Right ventricle myocardium superior (tissue), 1 donor: Measurements from ENCODE around the gene RNASE9. TPM values are rescaled to one million over a fixed set of nuclear protein-coding genes. Genes with fewer than 3 reads are reported as not detected.
"Not testable (repeated sequence)": the region's sequence is repeated elsewhere in the genome, so short reads cannot be mapped to it uniquely, and the experiment has no call there.

Source experiments
- ATAC-seq: fragments of 200-7000 bp; cut with Tn5 transposase; one replicate; pipeline ENCODE4 v1.9.1; 2020; ENCODE audit warnings: mild to moderate bottlenecking; ENCODE audit not compliant: poor library complexity
- DNase-seq: peaks from one replicate; pipeline ENCODE4 v3.0.0-alpha.2; 2020
- intact Hi-C: fragments of 100-400 bp; cut with DNase I; formaldehyde crosslinking; loops from one replicate; pipeline ENCODE4 v1.11.2; 2022
- long read RNA-seq: library from polyadenylated mRNA; unstranded; transcript quantifications from one replicate; pipeline ENCODE4 v2.0.0, GENCODE V29; 2021
- total RNA-seq: library from RNA; stranded (reverse); fragmentation: NEBNext Ultra II Directional; extraction: Animal tissue kit (Norgen Biotek cat#: 25700); gene quantifications from one replicate; pipeline ENCODE4 v1.2.1, GENCODE V29; 2021
- donor health status: DM: no; HTN: yes; CAD: no; lungs with severe emphysema.

RNASE9 gene
- not detected for total RNA-seq
- long read RNA-seq: 0 reads

DNA sequence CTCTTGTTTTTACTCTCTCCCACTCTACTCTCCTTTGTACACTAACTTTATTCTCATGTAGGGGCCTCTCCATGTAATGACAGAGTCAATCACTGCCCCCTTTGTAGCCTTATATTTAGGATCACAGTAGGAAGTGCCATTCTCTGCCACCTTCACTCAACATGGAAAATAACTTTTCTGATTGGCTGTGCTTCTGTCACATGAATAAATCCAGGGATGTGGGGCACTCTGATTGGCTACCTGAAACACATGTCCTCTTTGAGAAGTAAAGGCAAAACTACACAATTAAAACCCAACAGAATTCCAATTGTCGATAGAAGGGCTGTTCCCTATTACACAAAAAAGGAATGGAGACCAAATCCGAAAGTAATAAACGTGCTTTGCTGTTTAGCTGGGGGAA is at the start of gene RNASE9:
RNASE9 (minus strand) TSS at position 87 of the 400 bp plus-strand sequence.
- ATAC-seq: no peak
- DNase-seq: no peak
- intact Hi-C loops: no loop called here

DNA sequence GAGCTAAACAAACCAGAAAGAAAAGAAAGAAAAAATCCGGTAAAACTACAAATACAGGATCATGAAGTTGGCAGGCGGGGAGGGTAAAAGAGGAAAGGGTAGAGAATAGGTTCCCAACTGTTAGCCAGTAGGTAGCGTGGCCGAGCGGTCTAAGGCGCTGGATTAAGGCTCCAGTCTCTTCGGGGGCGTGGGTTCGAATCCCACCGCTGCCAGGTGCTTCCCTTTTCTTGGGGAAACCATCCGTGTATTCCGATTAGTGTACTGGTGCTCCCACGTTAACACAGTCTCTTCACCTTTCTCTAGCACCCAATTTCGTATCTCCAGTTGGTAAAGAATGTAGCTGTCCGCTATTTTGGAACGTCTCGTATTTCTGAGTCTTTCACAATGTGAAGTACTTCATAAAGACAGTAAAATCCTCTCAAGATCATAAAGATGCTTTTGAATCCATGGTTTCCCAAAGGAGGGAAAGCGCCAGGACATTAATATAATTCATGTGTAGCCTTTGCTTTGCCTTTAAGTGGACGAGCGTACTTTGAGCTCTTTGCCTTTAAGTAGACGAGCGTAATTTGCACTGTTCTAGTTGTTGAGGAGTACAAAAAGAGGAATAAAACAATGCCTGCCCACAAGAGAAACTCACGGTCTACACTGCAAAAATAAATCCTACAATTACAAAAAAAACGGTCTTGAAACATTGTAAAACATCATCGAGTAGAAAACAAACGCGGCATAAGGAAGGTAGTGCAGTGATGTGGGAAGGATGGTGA is 49.3 kb upstream of the RNASE9 start:
- ATAC-seq (peak; percentile 82), DNase-seq (peak; percentile 85)
- intact Hi-C loops: loop anchor here (2.0 to 5.0 kb wide), 2 partner anchors 73 to 198 kb away; partner anchors contain the start of gene TEP1

DNA sequence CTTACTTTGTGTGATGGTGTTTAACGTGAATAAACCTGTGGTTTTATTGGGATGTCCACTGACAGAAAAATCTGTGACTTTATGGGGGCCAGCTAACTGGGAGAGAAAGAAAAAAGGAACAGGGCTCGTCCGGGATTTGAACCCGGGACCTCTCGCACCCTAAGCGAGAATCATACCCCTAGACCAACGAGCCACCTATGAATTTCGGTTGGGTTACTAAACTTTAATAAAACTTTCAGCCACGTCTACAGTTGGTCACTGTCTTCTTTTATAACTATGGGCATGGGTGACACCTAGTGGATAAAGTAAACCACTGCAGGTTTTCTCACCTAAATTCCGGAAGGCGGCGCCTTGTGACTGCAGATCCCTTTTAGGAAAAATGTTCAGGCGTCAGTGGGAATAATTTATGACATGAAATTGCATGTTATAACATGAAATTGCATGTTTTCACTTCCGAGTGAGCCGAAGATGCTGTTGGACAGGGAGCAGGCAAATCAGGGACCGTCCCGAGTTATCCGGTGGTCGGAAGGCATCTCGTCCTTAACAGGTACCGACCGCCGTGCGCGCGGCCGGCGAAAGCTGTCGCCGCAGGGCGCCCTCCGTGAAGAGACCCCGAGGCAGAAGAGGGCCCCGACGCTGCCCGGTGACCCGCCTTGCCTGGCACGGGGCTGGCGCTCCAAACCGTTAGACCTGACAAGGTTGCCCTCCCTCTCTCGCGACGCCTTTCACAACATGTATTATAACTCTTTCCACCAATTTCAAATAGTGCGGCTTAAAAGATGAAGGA is 48.6 kb upstream of the RNASE9 start:
- intact Hi-C loops: loop anchor here (2.0 to 5.0 kb wide), 3 partner anchors 73 to 285 kb away; partner anchors contain the start of gene TEP1
- ATAC-seq (peak; percentile 71), DNase-seq (peak; percentile 64)

DNA sequence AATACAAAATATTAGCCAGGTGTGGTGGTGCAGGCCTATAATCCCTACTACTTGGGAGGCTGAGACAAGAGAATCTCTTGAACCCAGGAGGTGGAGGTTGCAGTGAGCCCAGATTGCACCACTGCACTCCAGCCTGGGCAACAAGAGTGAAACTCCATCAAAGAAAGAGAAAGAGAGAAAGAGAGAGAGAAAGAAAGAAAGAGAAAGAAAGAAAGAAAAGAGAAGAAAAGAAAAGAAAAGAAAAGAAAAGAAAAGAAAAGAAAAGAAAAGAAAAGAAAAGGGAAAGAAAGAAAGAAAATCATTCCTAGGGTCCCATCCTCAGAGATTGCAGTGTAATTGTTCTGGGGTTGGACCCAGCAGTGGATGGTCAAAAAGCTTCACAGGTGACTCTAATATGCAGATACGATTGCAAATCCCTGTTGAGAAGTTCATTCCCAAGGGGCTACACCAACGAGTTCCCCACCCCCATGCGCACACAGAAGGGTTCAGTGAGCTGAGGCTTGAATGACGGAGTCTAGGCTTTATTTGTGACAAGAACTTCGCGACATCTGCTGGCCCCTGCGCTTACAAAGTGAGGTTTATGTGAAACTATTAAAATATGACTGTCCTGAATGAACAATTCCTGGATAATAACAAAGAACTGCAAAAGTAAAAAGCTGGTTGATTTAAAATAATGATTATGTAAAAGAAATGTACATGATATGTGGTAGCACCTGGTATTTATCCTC is 47.7 kb upstream of the RNASE9 start:
- ATAC-seq: no peak
- DNase-seq: no peak
- intact Hi-C loops: loop anchor here (2.0 kb wide), 1 partner anchor 284 kb away; no protein-coding TSS in a partner anchor

DNA sequence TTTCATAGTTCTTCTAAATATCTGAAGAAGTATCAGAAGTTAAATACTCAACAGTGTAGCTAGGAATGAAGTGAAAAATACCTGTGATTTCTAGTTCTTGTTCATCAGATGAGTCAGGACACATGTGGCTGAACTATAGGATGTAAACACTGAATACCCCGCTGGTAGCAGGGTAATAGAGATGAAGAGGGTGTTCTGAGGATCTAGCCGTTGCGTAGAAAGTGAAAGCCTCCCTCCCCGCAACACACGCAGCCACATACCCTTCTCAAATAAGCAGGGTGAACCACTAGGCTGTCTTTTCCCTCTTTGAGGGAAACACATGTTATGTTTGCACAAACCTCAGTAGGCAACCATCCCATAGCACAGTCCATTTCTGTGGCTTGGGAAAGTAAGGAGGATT is 46.8 kb upstream of the RNASE9 start:
- ATAC-seq (no peak), DNase-seq (no peak)
- intact Hi-C loops: loop anchor here (2.0 kb wide), 1 partner anchor 283 kb away; no protein-coding TSS in a partner anchor

DNA sequence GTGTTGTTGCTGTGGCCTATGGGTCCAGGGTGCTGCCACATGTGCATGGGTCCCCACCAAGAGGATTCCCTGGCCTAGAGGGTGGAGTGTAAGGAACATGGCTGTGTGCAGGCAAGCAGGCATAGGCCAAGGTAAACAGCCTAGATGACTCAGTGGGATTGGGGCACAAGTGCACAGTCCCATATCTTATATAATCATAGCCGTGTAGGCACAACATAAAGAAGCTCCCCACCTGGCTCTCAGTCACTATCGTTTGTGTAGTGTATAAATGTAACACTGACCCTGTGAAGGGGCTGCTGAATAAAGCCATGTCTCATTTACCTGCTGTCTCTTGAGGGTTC is 46.0 kb upstream of the RNASE9 start:
- DNase-seq (no peak), ATAC-seq (no peak)
- intact Hi-C loops: no loop called here

DNA sequence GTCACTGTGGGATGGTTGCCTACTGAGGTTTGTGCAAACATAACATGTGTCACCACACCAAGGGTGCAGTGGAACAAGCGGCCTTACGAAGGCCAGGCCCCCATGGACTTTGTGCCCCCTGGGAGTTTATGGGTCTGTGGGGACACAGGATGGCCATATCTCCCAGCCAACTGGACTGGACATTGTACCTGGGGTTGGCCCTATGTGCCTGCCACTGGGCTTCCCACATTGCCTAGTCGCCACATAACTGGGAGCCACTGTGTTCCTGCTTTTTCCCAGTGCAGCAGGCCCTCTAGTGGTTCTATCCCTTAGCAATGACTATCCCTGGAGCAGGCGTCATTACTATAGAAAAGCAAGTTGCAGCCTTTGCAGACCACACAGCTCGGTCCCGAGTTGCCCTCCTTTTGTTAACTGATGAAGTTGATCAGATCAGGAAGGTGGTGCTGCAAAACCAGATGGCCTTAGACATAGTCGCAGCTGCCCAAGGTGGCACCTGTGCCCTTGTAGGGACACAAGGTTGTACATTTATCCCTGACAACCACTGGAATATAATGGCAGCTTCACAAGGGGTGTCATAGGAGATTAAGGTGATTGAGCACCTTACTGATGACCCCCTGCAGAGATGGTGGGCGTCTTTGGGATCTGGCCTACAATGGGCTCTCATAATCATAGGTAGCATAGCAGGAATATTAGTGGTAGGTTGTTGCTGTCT is 45.5 kb upstream of the RNASE9 start:
- intact Hi-C loops: no loop called here
- ATAC-seq: no peak
- no peak for DNase-seq

DNA sequence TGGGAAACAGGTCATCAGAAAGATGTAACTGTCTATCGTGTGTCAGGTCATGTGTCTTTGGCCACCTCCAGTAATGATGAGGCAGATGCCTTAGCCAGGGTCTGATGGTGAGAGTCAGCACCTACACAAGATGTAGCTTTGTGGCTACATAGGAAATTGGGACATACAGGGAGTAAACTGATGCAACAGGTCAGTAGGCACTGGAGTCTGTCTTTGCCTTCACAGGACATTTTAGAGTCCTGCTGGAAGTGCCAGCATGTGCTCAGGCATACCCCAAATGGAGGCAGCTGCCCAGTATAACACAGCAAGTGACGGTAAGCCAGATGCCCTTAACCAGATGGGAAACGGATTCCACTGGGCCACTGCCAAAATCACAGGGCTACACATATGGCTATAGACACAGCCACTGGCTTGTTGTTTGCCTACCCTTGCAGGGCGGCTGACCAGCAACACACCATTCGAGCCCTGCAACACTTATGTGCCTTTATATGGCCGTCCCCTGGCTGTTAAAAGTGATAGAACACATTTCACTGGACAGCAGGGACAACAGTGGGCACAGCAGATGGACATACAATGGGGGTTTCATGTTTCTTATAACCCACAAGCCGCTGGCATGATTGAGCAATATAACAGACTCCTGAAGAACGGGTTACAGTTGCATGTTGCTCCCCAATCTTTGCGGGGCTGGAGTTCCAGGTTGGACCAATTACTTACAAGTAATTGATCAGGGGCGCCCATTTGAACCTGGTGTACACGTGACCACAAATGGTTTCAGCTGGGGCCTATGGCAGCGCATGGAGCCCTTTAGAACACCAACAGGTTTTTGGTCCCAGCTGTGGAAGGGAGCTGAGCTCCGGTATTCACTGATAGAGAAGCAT is 43.2 kb upstream of the RNASE9 start:
- no peak for DNase-seq
- intact Hi-C loops: no loop called here
- no peak for ATAC-seq

DNA sequence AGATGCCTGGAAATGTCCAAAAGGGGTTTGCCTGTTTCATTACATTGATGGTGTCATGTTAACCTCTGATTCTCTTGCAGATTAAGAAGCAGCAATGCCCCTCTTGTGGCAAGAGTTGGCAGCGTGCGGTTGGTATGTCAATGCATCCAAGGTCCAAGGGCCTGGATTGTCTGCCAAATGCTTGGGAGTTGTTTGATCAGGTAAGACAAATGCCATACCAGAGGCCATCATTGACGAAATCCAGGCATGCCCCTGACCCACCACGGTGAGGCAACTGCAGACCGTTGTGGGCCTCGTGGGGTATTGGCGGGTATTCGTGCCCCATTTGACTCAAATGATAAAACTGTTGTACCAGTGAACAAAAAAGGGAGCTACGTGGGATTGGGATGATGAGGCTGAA is 41.7 kb upstream of the RNASE9 start:
- intact Hi-C loops: no loop called here
- no peak for DNase-seq
- ATAC-seq: no peak

DNA sequence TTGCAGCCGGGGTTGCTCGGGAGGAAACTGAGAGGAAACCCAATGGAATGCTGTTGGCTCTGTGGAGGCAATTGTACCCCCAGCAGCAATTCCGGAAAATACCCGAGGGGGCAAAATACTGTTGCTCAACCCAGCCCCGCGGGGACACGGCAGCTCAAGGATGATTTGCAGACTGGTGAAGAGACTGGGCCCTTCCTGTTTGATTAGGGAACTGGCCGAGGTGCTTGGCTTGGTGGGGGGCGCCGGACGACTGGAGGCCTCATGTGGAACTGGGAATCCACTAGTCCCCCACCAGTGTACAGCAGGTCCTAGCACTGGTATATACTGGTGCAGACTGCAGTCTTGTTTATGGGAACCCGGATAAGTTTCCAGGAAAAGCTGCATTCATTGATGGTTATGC is 40.7 kb upstream of the RNASE9 start:
- intact Hi-C loops: no loop called here
- ATAC-seq: no peak

DNA sequence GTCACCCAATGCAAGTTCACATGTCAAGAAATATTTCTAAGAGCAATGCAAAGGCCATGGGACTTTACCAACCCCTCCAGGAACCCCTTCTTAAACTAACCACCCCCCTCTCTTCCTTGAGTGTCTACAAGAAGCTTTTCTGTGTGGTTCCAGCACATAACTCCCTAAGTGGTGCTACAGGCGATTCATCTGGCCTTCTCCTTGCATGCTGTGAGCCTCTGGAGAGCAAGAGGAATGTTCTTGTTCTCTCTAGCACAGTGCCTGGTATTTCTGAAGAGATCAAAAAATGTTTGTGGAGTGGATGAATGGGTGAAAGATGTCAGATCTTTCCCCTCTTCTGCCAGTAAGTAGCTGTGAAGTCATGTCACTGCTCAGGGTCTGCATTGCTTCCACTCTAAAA is 36.3 kb upstream of the RNASE9 start:
- ATAC-seq: no peak
- intact Hi-C loops: no loop called here
- no peak for DNase-seq

More for the DNA sequence above, 40.7 kb upstream of the RNASE9 start:
- DNase-seq: no peak

DNA sequence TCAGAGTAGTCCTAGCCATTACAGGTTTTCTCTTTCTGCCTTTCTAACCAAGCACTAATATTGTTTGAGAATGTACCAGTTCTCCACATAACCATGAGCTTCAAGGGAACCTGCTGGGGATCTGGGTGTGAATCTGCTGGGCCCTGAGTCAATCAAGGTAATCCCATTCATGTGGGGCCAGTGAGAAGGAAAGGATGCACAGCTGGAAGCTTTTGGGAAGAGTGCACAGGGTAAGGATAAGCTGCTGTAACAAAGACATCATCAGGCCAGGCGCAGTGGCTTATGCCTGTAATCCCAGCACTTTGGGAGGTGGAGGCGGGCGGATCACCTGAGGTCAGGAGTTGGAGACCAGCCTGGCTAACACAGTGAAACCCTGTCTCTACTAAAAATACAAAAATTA is 34.9 kb upstream of the RNASE9 start:
- DNase-seq, ATAC-seq, intact Hi-C loops: not testable (repeated sequence)

DNA sequence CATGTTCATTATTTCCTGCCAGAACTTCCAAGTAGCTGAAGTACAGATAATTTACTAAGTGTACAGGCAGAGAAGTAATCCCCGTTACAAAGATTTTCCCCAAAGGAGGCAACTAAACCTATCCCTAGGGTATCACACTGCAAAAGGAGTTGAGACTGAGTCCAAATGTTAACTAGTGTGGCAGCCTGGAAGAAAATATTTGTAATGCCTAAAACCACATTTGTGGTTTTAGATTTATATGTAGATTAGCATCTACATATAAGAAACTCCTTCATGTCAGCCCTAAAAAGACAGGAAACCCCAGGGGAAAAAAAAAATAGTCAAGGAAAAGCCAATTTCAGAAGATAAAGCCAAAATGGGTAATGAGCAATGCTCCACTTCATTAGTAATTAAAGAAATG is 31.7 kb upstream of the RNASE9 start:
- DNase-seq (no peak), ATAC-seq (no peak)
- intact Hi-C loops: no loop called here

DNA sequence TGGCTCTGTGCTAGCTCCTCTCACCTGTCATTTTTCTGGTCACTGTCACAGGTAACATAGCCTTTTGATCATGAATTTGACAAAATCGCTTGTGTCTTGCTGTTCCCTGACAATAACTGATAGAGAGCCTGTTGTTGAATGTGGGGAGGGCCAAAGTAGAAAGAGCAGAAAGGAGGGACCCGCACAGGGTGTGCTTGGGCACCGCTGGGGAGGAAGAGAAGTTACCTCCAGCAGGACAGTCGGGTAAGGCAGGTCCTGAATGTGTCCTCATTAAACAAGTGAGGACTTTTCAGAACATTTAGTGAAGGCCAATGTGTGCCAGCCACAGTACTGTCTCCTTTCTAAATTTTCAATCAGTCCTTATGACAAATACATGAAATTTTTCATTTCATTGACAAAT is 30.4 kb upstream of the RNASE9 start, which contains the start of gene RNASE12:
RNASE12 (minus strand) TSS at position 142 of the 400 bp plus-strand sequence. CDS start 653 bp downstream, outside the sequence.
- ATAC-seq (no peak), DNase-seq (no peak)
- intact Hi-C loops: no loop called here

DNA sequence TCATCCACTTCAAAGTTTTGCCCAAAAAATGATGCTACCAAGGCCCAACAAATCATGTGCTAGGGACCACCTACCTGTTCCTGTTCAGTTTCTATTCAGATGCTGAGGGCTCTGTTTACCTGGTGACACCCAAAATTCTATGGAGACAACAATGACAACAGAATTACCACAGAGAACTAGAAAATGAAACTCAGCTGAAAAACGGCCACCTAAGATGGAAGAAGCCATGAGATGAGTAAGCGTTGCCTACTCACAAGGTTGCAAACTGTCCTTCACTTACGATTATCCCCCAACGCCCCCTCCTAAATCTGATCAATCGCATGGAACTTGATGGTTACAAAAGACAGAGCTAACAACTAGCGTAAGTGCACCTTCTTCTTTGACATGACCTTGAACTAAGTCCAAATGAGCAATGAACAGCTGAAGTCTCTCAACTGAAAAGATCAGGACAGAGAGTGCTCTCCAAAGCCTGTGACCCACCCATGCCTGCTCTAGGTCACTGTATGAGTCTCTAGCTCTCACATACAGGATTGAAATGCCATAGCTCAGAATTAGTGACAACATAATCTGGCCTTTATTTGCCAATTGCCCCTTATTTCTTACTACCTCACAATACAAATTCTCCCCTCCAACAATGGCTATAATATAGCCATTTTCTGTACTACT is 26.8 kb upstream of the RNASE9 start, which contains the start of gene RNASE11:
RNASE11 (minus strand) TSS at position 513 of the 666 bp plus-strand sequence.
- intact Hi-C loops: no loop called here
- DNase-seq (no peak), ATAC-seq (no peak)

DNA sequence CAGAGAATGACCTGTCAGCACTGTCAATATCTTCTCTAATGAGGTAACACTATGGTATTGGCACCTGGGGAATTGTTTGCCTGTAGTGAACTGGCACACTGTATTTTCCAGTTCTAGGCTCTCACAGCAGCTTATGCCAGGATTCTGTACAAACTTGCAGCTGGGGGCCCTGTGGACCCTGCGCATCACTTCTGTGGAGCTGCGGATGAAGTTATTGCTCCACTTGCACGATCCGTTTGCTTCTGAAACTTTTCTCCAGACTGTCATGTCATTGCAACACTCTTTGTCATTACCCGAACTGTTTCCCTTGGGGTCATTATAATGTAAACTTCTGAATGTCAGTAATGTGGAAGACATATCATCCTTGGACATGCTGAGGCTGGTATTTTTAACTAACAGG is 23.1 kb upstream of the RNASE9 start:
- intact Hi-C loops: no loop called here
- ATAC-seq: no peak
- no peak for DNase-seq

DNA sequence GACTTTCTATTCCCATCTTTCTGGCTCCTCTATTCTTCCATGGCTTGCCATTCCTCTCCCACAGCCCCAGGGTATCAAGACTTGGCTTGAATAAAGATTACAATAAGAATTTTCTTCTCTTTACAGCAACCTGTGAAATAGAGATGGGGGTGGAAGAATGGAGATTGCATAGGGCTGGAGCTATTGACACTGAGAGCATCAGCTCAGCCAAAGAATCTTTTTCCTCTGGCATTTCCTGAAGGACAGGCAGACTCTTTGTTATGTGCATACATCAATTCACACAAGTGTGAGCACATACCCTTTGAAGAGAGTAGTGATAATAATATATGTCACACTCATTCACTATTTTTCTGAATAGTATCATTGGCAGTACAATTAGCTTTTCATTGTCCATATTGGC is 22.3 kb upstream of the RNASE9 start:
- intact Hi-C loops: no loop called here
- DNase-seq (no peak), ATAC-seq (no peak)
